Ishikawa (cell line): ENCODE results near the gene DNAJC6.

Experiments
- CEBPB ChIP-seq: IDR thresholded peaks from 2 replicates; pipeline ENCODE4 v1.6.1; 2012
- CREB1 ChIP-seq: IDR thresholded peaks from 2 replicates; pipeline ENCODE4 v1.6.1; 2012; ENCODE audit warnings: low read depth
- EGR1 ChIP-seq: IDR thresholded peaks from 2 replicates; pipeline ENCODE4 v1.6.1; 2012
- EP300 ChIP-seq: IDR thresholded peaks from 2 replicates; pipeline ENCODE4 v1.6.1; 2012; ENCODE audit warnings: borderline replicate concordance
- FOXM1 ChIP-seq: IDR thresholded peaks from 2 replicates; pipeline ENCODE4 v1.6.1; 2012; ENCODE audit warnings: low read depth, borderline replicate concordance
- NFIC ChIP-seq: IDR thresholded peaks from 2 replicates; pipeline ENCODE4 v1.6.1; 2012
- RAD21 ChIP-seq: IDR thresholded peaks from 2 replicates; pipeline ENCODE4 v1.6.1; 2012; ENCODE audit warnings: low read depth
- REST ChIP-seq: IDR thresholded peaks from 2 replicates; pipeline ENCODE4 v1.6.1; 2012; ENCODE audit warnings: low read depth, mild to moderate bottlenecking
- TAF1 ChIP-seq: IDR thresholded peaks from 2 replicates; pipeline ENCODE4 v1.6.1; 2012; ENCODE audit warnings: low read depth, mild to moderate bottlenecking
- TCF12 ChIP-seq: IDR thresholded peaks from 2 replicates; pipeline ENCODE4 v1.6.1; 2012; ENCODE audit warnings: low read depth
- TEAD4 ChIP-seq: IDR thresholded peaks from 2 replicates; pipeline ENCODE4 v1.6.1; 2012
- YY1 ChIP-seq: IDR thresholded peaks from 2 replicates; pipeline ENCODE4 v1.6.1; 2012; ENCODE audit warnings: low read depth
- ZBTB7A ChIP-seq: IDR thresholded peaks from 2 replicates; pipeline ENCODE4 v1.6.1; 2012; ENCODE audit warnings: low read depth
- TF ChIP-seq, protein P1 (sequence below): IDR thresholded peaks from 2 replicates; pipeline ENCODE4 v1.6.1; 2012
- TF ChIP-seq, protein P2 (sequence below): IDR thresholded peaks from 2 replicates; pipeline ENCODE4 v1.6.1; 2012

Gene DNAJC6

DNA sequence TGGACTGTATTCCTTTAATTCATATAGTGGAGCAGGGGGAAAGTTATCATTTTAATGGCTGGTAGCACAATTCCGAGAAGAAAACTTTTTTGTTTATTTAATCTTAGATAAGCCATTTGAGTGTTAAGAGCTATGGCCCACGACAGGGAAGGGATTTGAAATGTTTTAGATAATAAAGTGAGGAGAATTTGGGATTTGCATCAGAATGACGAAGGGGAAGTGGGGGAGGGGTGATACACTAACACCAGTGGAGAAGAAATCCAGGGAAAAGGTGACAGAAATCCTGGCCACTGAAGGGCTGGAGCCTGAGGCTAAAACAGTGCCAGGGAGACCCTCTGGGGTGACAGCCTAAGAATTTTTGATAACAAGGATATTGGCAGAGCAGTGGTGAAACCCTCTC lies 132.1 kb downstream of the DNAJC6 start:
- TF ChIP-seq YY1 (no peak), FOXM1 (no peak), EGR1 (no peak), RAD21 (no peak), CREB1 (no peak), CEBPB (no peak), TEAD4 (no peak), TCF12 (no peak)
- TF ChIP-seq, protein P1, sequence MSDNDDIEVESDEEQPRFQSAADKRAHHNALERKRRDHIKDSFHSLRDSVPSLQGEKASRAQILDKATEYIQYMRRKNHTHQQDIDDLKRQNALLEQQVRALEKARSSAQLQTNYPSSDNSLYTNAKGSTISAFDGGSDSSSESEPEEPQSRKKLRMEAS: no peak

GRCh38 chr1:65442442-65442841 lies 133.1 kb downstream of the DNAJC6 start:
- TF ChIP-seq, protein P1: no peak
- TF ChIP-seq ZBTB7A (no peak), TEAD4 (no peak), TAF1 (no peak), YY1 (no peak), RAD21 (no peak), TCF12 (no peak), REST (no peak), CREB1 (no peak), EP300 (no peak), FOXM1 (no peak), NFIC (no peak), CEBPB (no peak), EGR1 (no peak)
- TF ChIP-seq, protein P2, sequence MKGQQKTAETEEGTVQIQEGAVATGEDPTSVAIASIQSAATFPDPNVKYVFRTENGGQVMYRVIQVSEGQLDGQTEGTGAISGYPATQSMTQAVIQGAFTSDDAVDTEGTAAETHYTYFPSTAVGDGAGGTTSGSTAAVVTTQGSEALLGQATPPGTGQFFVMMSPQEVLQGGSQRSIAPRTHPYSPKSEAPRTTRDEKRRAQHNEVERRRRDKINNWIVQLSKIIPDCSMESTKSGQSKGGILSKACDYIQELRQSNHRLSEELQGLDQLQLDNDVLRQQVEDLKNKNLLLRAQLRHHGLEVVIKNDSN: no peak

GRCh38 chr1:65443647-65444046 lies 134.3 kb downstream of the DNAJC6 start:
- TF ChIP-seq EGR1 (no peak), ZBTB7A (no peak)

GRCh38 chr1:65444128-65444640 lies 134.8 kb downstream of the DNAJC6 start:
- TF ChIP-seq YY1 (no peak), REST (no peak), TCF12 (no peak), RAD21 (no peak), CREB1 (no peak), TAF1 (no peak), TEAD4 (no peak), CEBPB (no peak), EP300 (no peak), ZBTB7A (no peak), FOXM1 (no peak), NFIC (no peak), EGR1 (no peak)
- TF ChIP-seq, protein P2: no peak
- TF ChIP-seq, protein P1: no peak

DNA sequence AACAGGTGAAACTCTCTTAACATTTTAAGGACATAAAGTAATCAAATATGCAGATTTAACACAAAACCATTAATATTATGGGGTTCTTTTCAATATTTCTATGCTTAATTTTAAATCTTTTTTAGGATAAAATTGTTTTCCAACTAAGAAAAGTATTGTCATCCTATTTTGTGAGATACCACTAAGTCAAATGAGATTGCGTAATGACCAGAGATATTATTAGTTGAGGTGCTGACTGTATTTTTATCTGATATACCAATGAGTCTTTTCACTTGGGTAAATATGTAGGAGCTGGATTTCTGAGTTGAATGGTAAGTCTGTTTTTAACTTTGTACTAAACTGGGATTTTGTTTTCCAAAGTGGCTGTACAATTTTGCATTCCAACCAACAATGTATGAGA lies 136.5 kb downstream of the DNAJC6 start:
- TF ChIP-seq CEBPB (peak; percentile 58; the same call in 1 of the 2 replicates), TCF12 (no peak)

- TF ChIP-seq TEAD4: no peak
- no peak for TF ChIP-seq TAF1
- no peak for TF ChIP-seq EP300
- no peak for TF ChIP-seq FOXM1
- no peak for TF ChIP-seq ZBTB7A
- TF ChIP-seq, protein P1: no peak
- no peak for TF ChIP-seq EGR1
- TF ChIP-seq CREB1: no peak
- TF ChIP-seq YY1: no peak
- no peak for TF ChIP-seq CEBPB
- TF ChIP-seq RAD21: no peak
- no peak for TF ChIP-seq TCF12
- no peak for TF ChIP-seq NFIC
- TF ChIP-seq, protein P2: no peak
- TF ChIP-seq REST: no peak
Measured at GRCh38 chr1:65449214-65449823, 140.0 kb downstream of the DNAJC6 start.
